CD14-positive monocyte (primary cell): ENCODE measurements around the gene SYP. TPM values are rescaled to one million over a fixed set of nuclear protein-coding genes. Genes with fewer than 3 reads are reported as not detected.

Source experiments
- DNase-seq, 3 donors: peaks; one replicate each; pipeline ENCODE4 v3.0.0-alpha.2; 2011 to 2022
- H2AFZ ChIP-seq: 2 replicates; pipeline ENCODE4 v1.6.0; 2012; ENCODE audit warnings: mild to moderate bottlenecking, low read depth, low read length, inconsistent platforms; ENCODE audit not compliant: insufficient read depth, poor library complexity, severe bottlenecking
- H3K27ac ChIP-seq, 2 donors: 1 replicate in 1 of 2; 2 replicates in 1 of 2; pipeline ENCODE4 v1.5.1; 2012 to 2013; ENCODE audit warnings: low read length in 2 of 2, control low read depth in 1 of 2, inconsistent platforms in 1 of 2, low read depth in 1 of 2, mild to moderate bottlenecking in 1 of 2
- H3K27me3 ChIP-seq, 2 donors: one replicate each; pipeline versions ENCODE4 v1.6.0 to v1.6.1; 2011 to 2013; ENCODE audit warnings: low read length in 2 of 2; ENCODE audit not compliant: control insufficient read depth in 2 of 2, insufficient read depth in 2 of 2
- H3K36me3 ChIP-seq, 2 donors: replicated peaks in 1 of 2; 1 replicate in 1 of 2; 2 replicates in 1 of 2; pipeline versions ENCODE4 v1.5.1 to v1.6.1; 2012 to 2013; ENCODE audit warnings: low read length in 2 of 2, control low read depth in 1 of 2, inconsistent platforms in 1 of 2, mild to moderate bottlenecking in 1 of 2; ENCODE audit not compliant: insufficient read depth in 2 of 2, control insufficient read depth in 1 of 2
- H3K4me1 ChIP-seq, 2 donors: 1 replicate in 1 of 2; 2 replicates in 1 of 2; pipeline versions ENCODE4 v1.5.1 to v1.6.1; 2012 to 2013; ENCODE audit warnings: low read length in 2 of 2, control low read depth in 1 of 2, inconsistent platforms in 1 of 2, mild to moderate bottlenecking in 1 of 2, moderate library complexity in 1 of 2; ENCODE audit not compliant: insufficient read depth in 2 of 2, control insufficient read depth in 1 of 2
- H3K4me2 ChIP-seq: replicated peaks from 2 replicates; pipeline ENCODE3; 2012; ENCODE audit warnings: low read length, moderate library complexity, mild to moderate bottlenecking; ENCODE audit not compliant: poor library complexity, severe bottlenecking; ENCODE audit errors: extremely low read depth
- H3K4me3 ChIP-seq, 3 experiments: fragments of 200-600 bp in 1 of 3; sonication (generic) in 1 of 3; replicated peaks in 1 of 3; 1 replicate in 2 of 3; 2 replicates in 1 of 3; pipeline ENCODE4 v1.5.1; 2011 to 2013; ENCODE audit warnings: low read length in 3 of 3, mild to moderate bottlenecking in 3 of 3, control low read depth in 2 of 3, low read depth in 2 of 3, inconsistent platforms in 1 of 3, moderate library complexity in 1 of 3
- H3K79me2 ChIP-seq: 2 replicates; pipeline ENCODE4 v1.6.0; 2012; ENCODE audit warnings: mild to moderate bottlenecking, control low read depth, inconsistent platforms, low read length, moderate library complexity; ENCODE audit not compliant: insufficient read depth
- H3K9ac ChIP-seq: 2 replicates; pipeline ENCODE4 v1.6.0; 2017; ENCODE audit warnings: low read length, mild to moderate bottlenecking; ENCODE audit not compliant: insufficient read depth, poor library complexity, severe bottlenecking
- H3K9me3 ChIP-seq, 2 donors: replicated peaks in 1 of 2; 1 replicate in 1 of 2; 2 replicates in 1 of 2; pipeline versions ENCODE4 v1.5.1 to v1.6.1; 2012 to 2013; ENCODE audit warnings: low read length in 2 of 2, control low read depth in 1 of 2; ENCODE audit not compliant: control insufficient read depth in 1 of 2, insufficient read depth in 1 of 2
- H4K20me1 ChIP-seq: 2 replicates; pipeline ENCODE4 v1.6.0; 2012; ENCODE audit warnings: mild to moderate bottlenecking, low read length, control low read depth, moderate library complexity; ENCODE audit not compliant: insufficient read depth
- H3K27ac Mint-ChIP-seq, 7 donors: one replicate each; pipeline ENCODE4 v1.8.0; 2020; ENCODE audit warnings: mild to moderate bottlenecking in 7 of 7, mixed read lengths in 7 of 7, moderate library complexity in 6 of 7, inconsistent platforms in 2 of 7
- H3K27me3 Mint-ChIP-seq, 3 donors: one replicate each; pipeline ENCODE4 v1.8.0; 2021 to 2022; ENCODE audit warnings: low read depth in 3 of 3, mild to moderate bottlenecking in 3 of 3, mixed read lengths in 3 of 3, moderate library complexity in 3 of 3, inconsistent platforms in 1 of 3
- H3K36me3 Mint-ChIP-seq, 2 donors: one replicate each; pipeline ENCODE4 v1.8.0; 2020; ENCODE audit warnings: mixed read lengths in 2 of 2, inconsistent platforms in 1 of 2, mild to moderate bottlenecking in 1 of 2
- H3K4me1 Mint-ChIP-seq: one replicate; pipeline ENCODE4 v1.8.0; 2020; ENCODE audit warnings: mild to moderate bottlenecking, mixed read lengths
- H3K4me3 Mint-ChIP-seq, 2 donors: one replicate each; pipeline ENCODE4 v1.8.0; 2020; ENCODE audit warnings: mild to moderate bottlenecking in 2 of 2, mixed read lengths in 2 of 2, moderate library complexity in 1 of 2
- H3K9me3 Mint-ChIP-seq, 7 donors: one replicate each; pipeline ENCODE4 v1.8.0; 2020 to 2022; ENCODE audit warnings: mixed read lengths in 7 of 7, mild to moderate bottlenecking in 6 of 7, moderate library complexity in 6 of 7, inconsistent platforms in 2 of 7
- WGBS: methylation state at CpG from one replicate; pipeline ENCODE4 v1.1.5; 2013; ENCODE audit warnings: missing lambda C conversion rate; ENCODE audit not compliant: insufficient coverage; 5-methylcytosine and 5-hydroxymethylcytosine counted together
- intact Hi-C, 2 donors: fragments of 100-400 bp; cut with micrococcal nuclease; formaldehyde crosslinking; loops; one replicate each; pipeline versions ENCODE4 v1.15.0 to v1.15.1; 2023
- polyA plus RNA-seq, 3 donors: library from polyadenylated mRNA; depleted of rRNA in 1 of 3; unstranded in 2 of 3; stranded (reverse) in 1 of 3; fragments of 300-500 nt in 2 of 3; fragments of >200 nt in 1 of 3; fragmentation: Illumina TruSeq in 2 of 3; gene quantifications; 1 replicate in 2 of 3; 2 replicates in 1 of 3; pipeline ENCODE4 v1.2.3, GENCODE V29; 2012 to 2021
- TF ChIP-seq, protein P1 (sequence below): fragments of 200-600 bp; IDR thresholded peaks from one replicate; pipeline ENCODE4 v1.8.0; 2022; ENCODE audit warnings: antibody characterized with exemption, mild to moderate bottlenecking

Gene SYP
- polyA plus RNA-seq, 3 donors, result 0.27 to 0.69 (median 0.68) TPM

DNA sequence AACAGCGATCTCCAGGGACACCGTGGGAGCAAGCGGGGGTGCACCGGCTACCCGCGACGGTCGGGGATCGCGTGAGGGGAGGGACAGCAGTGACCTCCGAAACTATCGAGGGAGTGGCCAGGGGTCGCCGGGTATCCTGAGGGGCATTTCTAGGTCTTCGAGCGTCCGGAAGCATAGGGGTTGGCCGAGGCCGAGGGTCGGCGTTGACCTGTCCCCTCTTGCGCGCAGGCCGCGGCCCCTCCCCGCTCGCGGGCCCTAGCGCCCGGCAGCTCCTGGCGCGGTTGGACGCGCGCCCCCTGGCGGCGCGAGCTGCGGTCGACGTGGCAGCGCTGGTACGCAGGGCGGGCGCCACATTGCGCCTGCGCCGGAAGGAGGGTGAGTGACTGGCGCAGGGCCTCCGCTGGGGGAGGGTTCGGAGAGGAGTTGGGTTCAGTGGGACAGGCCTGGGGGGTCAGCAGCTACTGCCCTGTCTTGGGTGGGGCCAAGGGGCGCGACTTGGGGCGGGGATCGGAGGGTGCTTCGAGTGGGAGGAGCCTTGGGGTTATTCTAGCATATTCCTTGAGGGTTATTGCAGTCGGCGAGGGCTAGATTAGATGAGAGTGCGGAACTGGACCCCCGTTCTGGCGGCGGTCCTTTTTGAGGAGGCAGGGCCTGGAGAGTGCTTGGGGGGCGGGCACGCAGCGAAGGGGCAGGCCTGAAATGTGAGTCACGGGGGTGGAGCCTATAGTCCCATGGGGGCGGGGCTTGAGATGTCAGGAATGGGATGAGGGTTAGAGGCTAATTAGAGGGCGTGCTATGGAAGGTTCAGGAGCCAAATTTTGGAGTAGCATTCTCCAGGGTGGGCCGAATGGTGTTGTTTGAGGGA is 36.2 kb downstream of the SYP start:
- intact Hi-C loops, result loop anchor here (1.0 to 5.0 kb wide), 2 partner anchors 9 to 41 kb away; partner anchors contain the start of gene GPKOW (in 2 of the 2)
- Histone ChIP-seq H3K4me2 (peak overlapping the region; percentile 62), H3K36me3 (no peaks in the 10 kb centered on the region), H3K4me1 (peaks cover 42 to 47% of the 10 kb centered on the region in 2 donors), H3K4me3 (peak overlapping the region; percentile 42 to 70 (median 49)), H3K27me3 (no peaks in the 10 kb centered on the region), H3K9me3 (no peaks in the 10 kb centered on the region), H4K20me1 (no peaks in the 10 kb centered on the region), H3K27ac (peak overlapping the region; percentile 81 to 88), H2AFZ (peak overlapping the region; percentile 77), H3K9ac (peak overlapping the region; percentile 57), H3K79me2 (peaks cover 13% of the 10 kb centered on the region)
- peaks cover 0 to 30% (median 8%) of the 10 kb centered on the region in 7 donors for H3K9me3 Mint-ChIP-seq
- 0% methylated on average over 31 of the region's 69 CpGs for WGBS
- no peaks in the 10 kb centered on the region for H3K36me3 Mint-ChIP-seq
- H3K27me3 Mint-ChIP-seq, result peaks cover 0 to 4% (median 0%) of the 10 kb centered on the region in 3 donors
- peaks cover 40% of the 10 kb centered on the region for H3K4me1 Mint-ChIP-seq
- TF ChIP-seq, protein P1, sequence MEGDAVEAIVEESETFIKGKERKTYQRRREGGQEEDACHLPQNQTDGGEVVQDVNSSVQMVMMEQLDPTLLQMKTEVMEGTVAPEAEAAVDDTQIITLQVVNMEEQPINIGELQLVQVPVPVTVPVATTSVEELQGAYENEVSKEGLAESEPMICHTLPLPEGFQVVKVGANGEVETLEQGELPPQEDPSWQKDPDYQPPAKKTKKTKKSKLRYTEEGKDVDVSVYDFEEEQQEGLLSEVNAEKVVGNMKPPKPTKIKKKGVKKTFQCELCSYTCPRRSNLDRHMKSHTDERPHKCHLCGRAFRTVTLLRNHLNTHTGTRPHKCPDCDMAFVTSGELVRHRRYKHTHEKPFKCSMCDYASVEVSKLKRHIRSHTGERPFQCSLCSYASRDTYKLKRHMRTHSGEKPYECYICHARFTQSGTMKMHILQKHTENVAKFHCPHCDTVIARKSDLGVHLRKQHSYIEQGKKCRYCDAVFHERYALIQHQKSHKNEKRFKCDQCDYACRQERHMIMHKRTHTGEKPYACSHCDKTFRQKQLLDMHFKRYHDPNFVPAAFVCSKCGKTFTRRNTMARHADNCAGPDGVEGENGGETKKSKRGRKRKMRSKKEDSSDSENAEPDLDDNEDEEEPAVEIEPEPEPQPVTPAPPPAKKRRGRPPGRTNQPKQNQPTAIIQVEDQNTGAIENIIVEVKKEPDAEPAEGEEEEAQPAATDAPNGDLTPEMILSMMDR, result peak; percentile 67
- peak; percentile 77 to 86 (median 85) for DNase-seq
- H3K4me3 Mint-ChIP-seq, result peak overlapping the region; percentile 79 to 82
- H3K27ac Mint-ChIP-seq, result peak overlapping the region; percentile 94 to 99 (median 98)

DNA sequence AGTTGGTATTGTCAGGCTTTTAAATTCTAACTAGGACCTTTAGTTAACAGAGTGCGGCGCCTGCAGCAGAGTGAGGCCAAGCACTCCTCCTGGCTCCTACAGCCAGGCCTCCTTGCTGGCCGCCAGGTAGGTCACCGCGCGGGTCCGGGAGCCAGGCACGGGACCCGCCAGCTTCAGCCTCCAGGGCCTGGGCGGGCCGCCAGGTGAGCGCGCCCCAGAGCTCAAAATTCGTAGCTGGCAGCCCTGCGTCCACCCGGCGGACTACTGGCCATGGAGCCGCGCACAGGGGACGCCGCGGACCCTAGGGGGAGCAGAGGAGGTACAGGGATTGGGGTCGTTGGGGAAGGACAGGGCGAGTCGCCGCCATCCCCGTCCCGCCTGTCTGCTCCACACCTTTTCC is 37.4 kb downstream of the SYP start, which contains the start of gene MAGIX:
Gene MAGIX (plus strand): TSS at position 139 of the 400 bp plus-strand sequence. CDS start 132 bp downstream, at position 271.
- Mint-ChIP-seq H3K4me3 (peak within 1 kb of the TSS; percentile 79 to 80), H3K27me3 (peaks cover 0 to 4% (median 0%) of the 10 kb centered on the region in 3 donors), H3K4me1 (peaks cover 30% of the 10 kb centered on the region), H3K9me3 (peaks cover 0 to 28% (median 8%) of the 10 kb centered on the region in 7 donors), H3K27ac (peak within 1 kb of the TSS in 6 of 7 donors; percentile 50 to 99 (median 91)), H3K36me3 (no peaks in the 10 kb centered on the region)
- H2AFZ ChIP-seq, result peak within 1 kb of the TSS; percentile 77
- no peaks in the 10 kb centered on the region for H4K20me1 ChIP-seq
- TF ChIP-seq, protein P1, result no peak
- 90% methylated on average over 9 of the region's 28 CpGs for WGBS
- no peaks in the 10 kb centered on the region for H3K36me3 ChIP-seq
- no peaks in the 10 kb centered on the region for H3K9me3 ChIP-seq
- peak within 1 kb of the TSS; percentile 57 for H3K9ac ChIP-seq
- H3K27ac ChIP-seq, result peak within 1 kb of the TSS; percentile 81 to 88
- H3K79me2 ChIP-seq, result peaks cover 13% of the 10 kb centered on the region
- intact Hi-C loops, result loop anchor here (5.0 kb wide), 1 partner anchor 40 kb away; the partner anchor contains the start of gene GPKOW (in 2 of the 2)
- H3K4me3 ChIP-seq, result peak within 1 kb of the TSS; percentile 42 to 70 (median 49)
- no peak for DNase-seq
- peak within 1 kb of the TSS; percentile 62 for H3K4me2 ChIP-seq
- H3K4me1 ChIP-seq, result peaks cover 31 to 36% of the 10 kb centered on the region in 2 donors
- no peaks in the 10 kb centered on the region for H3K27me3 ChIP-seq
